NCI-H1105 (cell line): ENCODE results near the gene CCDC171.
A peak's percentile ranks its signal among the peaks of the same experiment; 100 is the strongest.

Experiments used
- DNase-seq: peaks from one replicate; lab custom pipeline; 2025; lab: John Stamatoyannopoulos, UW

Gene CCDC171

DNA sequence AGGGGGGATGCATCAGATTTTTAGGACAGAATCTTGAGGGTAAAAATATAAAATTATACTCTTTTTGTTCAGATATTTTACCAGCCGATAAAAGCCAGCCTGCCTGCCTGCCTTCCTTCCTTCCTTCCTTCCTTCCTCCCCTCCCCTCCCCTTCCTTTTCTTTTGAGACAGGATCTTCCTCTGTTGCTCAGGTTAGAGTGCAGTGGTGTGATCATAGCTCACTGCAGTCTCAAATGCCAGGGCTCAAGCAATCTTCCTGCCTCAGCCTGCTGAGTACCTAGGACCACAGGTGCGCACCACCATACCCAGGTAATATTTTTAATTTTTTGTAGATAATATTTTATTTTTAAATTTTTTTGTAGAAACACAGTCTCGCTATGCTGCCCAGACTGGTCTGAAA, 330.0 kb downstream of the CCDC171 start:
- no peak for DNase-seq

DNA sequence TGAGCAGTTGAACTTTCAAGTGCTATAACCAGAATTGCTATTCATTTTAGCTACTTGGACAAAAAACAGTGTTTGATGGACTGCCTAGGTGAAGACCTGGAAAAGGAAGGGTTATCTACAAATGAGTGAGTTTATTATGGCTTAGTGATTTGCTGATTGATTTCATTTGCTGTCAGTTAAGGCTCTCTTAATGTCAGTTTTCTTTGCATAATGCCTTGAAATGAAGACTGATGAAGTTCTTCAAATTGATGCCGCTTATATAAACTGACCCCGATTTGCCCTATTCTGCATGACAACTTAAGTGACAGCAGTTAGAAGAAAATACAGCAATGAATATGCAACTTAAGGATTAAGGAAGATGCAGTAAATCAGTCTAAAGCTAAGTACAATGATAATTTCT, 332.6 kb downstream of the CCDC171 start:
- no peak for DNase-seq

DNA sequence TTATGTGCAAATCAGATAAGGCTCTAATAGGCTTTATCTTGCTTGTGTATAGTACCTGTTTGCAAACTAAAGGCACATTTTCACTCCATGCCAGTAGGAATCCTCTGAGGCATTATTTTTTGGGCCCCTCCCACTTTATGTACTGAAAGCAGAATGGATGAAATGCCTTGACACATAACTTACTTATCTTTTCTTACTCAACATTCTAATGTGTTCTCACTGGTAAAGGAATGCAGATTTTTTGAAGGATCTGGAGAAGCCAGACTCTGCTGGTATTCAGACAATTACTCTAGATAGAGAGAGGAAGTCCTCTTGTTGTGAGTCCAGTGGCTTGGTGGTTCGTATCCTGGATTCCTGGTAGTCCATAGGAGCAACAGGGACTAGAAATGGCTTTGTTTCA, 336.7 kb downstream of the CCDC171 start:
- DNase-seq, result no peak

- no peak for DNase-seq
These were observed 348.7 kb downstream of the CCDC171 start for GRCh38 chr9:15901572-15901971.

- DNase-seq, result no peak
These were observed 356.5 kb downstream of the CCDC171 start for GRCh38 chr9:15909297-15909696.

DNA sequence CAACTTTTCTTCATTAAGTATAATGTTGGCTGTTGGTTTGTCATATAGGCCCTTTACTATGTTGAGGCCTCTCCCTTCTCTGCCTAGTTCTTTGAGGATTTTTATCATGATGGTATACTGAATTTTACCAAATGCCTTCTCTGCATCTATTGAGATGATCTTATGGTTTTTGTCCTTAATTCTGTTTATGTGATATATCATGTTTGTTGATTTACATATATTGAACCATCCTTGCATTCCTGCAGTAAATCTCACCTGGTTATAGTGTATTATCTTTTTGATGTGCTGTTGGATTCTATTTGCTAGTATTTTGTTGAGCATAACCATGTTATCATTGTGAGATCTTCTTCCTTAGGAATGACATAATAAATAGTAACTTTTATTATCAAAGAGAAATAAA, 362.9 kb downstream of the CCDC171 start:
- DNase-seq, result no peak

DNA sequence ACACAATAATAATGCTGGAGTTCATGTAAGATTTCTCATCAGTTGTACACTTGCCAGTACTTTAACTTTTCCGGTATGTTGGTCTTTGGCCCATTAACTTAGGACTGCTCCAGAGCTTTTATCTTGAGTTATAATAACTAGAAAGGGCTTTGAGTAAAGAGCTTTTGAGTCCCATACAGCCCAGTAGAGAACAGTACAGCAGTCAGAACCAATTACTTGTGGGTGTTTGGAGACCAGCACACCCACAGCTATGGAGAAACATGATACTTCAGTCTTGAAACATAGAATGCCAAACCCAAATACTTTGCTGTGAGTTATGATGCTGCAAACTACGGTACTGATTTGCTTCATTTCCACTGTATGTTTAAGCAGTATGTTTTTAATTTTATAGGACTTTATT, 374.3 kb downstream of the CCDC171 start:
- DNase-seq, result no peak

GRCh38 chr9:15935661-15936305, 382.9 kb downstream of the CCDC171 start:
- DNase-seq, result peak; percentile 23

GRCh38 chr9:15936306-15936921, 383.6 kb downstream of the CCDC171 start:
- DNase-seq, result peak; percentile 88

- no peak for DNase-seq
These were observed 390.1 kb downstream of the CCDC171 start for GRCh38 chr9:15942831-15943424.

DNA sequence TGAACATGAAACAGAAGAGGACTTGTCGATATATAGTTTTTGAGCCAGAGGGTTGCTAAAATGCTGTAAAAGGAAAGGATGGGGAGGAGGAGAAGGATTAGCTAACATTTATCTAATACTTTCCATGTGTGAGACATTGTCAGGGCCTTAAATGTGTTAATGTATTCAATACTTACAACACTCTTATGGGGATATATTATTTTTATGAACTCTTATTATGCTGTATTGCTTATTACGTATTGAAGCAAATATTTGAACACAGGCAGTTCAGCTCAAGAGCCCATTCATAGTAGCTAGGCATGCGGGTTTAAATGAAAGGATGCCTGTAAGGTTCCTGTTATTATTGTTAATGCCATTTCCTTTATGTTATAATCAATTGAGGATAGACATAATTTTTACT, 391.5 kb downstream of the CCDC171 start:
- DNase-seq, result no peak

- DNase-seq, result no peak
These were observed 406.8 kb downstream of the CCDC171 start for GRCh38 chr9:15959663-15960062.

DNA sequence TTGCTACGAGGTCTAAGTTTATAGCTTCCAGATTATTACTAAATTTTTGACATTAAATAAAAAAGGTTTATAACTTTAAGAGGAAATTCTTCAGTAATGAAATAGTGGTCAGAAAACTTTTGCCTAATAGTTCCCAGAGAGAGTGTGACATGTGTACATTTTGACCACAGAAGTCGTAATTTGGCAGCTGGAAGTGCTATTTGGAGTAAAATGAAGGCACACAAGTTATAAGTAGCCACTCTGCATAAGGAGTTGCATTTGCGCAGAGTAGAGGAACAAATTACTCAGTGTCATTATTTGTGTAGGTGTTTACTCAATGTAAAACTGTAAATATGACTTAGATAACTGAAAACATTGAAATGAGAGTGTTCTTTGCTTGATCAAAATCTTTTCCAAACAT, 408.4 kb downstream of the CCDC171 start:
- DNase-seq, result no peak

DNA sequence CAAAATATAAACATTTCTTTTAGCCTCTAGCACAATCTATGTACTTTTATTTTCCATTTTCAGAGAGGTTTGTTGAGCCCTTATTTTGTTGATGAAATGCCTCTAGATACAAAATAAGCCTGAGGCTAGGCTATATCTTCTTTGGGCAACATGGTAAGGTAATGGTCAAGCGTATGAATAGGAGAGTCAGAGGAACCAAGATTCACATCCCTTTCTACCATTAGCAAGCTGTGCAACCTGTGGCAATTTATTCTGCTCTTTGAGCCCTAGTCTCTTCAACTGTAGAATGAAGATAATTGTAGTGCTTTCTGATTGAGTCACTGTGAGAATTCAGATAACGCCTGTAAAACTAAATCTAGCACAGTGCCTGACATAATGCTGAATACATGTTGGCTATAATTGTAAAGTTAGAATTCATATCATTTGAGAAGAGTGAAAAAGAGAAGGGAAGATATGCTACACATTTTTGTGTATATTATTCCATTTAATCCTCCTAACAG, 412.5 kb downstream of the CCDC171 start:
- no peak for DNase-seq

DNA sequence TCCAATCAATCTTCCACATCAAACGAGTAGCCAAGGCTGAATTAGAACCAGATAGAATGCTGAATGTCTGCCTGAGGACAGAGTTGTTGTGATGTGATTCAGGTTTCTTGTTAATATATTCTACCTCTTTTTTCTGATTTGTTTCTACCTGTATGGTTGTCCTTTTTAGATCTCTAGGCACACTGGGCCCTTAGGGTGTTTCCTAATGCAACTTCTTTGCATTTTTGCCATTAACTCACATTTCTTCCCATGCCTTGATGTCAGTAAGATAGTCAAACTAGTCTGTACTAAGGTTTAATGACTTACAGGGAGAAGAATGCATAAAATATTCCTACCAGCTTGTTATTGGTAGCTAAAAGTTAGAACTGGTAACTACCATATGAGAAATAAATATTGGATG, 413.6 kb downstream of the CCDC171 start:
- DNase-seq, result no peak

DNA sequence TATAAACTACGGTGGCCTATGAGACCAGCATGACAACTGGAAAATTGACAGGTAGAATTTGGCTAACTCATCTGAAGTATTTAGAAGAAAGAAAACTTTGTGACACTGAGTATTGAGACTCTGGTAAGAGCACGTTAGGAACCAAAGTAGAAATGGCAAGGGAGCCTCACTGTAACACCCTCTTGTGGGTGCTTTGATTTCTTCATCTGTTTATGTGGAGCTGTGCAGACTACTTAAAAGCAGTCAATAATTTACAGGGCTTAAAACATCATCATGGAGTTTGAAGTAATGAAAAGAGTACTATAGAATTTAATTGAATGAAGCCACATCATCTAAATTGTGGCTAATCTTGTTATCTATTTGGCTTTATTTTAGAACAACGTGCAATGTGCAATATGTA, 414.2 kb downstream of the CCDC171 start:
- no peak for DNase-seq

DNA sequence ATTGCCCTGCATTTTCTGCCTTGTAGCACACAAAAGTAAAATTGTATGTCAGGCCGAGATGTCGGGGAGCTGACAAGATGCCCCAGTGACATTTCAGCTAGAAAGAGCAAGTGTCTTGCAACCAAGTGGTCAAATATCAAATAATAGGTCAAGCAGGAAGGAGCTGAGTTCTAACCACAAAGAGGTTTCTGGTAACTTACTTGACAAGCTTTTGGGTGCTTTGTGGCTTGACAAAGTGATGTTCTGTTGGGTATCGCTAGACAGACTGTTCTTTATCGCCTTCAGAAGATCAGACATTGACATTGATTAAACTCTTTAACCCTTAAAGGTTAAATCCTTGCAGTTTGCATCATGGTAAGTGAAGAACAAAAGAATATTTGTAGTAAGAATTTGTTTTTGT, 419.9 kb downstream of the CCDC171 start:
- no peak for DNase-seq

GRCh38 chr9:15975101-15975778, 422.4 kb downstream of the CCDC171 start:
- DNase-seq, result no peak

DNA sequence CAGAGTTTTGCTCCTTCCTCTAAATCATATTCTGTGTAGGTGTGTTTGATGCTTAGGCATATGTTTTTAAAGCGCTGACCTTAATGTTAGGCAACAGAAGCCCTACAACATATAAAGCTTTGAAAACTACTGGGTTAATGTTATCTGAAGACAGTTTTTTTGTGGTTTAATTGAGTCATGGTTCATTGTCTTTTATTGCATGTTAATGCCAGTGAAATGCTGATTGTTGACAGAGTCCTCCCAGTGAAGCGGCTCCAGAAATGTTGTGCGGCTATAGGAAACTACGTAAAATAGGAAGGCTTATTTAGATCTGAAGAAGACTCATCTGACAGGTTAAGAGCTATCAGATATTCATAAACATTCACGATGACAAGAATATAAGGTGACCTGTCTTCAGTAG, 424.6 kb downstream of the CCDC171 start:
- no peak for DNase-seq

GRCh38 chr9:15982182-15982581, 429.3 kb downstream of the CCDC171 start:
- no peak for DNase-seq

GRCh38 chr9:15999422-16000339, 446.8 kb downstream of the CCDC171 start:
- DNase-seq, result no peak

DNA sequence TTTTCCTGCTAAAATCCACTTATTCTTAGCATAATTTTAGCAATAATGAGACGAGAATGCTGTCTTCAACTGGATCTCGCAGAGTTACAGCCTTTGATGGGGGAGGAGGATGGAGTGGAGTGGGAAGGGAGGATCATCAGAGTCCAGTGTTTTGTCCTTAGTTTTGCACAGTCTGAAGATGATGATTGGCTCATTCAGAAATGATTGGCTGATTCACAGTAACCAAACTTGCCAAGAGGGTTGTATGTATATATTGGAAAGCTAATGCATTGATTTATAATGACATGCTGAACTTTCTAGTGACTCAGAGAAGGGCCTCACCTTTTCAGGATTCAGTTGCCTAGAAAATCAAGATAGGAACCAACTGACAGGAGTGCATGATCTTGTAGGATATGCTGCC, 448.0 kb downstream of the CCDC171 start:
- DNase-seq, result no peak
